ENCODE data around the gene SOX21. TPM values are rescaled to one million over a fixed set of nuclear protein-coding genes. Genes with fewer than 3 reads are reported as not detected.

SOX21 gene
- total RNA-seq, 1 experiment from 2014 or later, result not detected

DNA sequence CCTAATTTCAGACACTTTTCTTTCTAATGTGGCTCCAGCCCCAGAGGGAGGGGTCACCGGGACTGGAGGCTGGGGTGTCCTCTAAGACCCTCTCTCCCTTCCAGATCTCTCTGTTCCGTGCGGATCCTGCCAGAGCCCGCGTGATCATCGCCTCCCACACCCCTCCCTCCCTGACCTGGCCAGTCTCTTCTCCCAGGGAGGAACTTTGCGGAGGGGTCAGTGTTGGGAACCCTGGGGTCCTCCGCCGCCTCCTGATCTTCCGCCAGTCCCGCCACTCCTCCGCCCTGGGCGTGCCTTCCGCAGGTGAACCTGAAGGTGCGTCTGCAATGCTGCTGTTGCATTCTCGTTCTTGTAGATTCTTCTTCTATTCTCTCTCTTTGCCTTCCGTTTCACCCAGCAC lies 9.1 kb downstream of the SOX21 start:
- Histone ChIP-seq H3K4me1 (ENCODE audit: control insufficient read depth in 1 of 2, insufficient read depth in 2 of 2, low read length in 2 of 2) (no peaks in the 10 kb centered on the region), H3K9me2 (ENCODE audit: insufficient read depth) (no peaks in the 10 kb centered on the region), H3K9ac (ENCODE audit: low read length) (no peak overlapping the region), H3K79me2 (ENCODE audit: insufficient read depth, low read length) (no peaks in the 10 kb centered on the region), H3K27ac (ENCODE audit: low read depth, low read length) (no peak overlapping the region), H2AFZ (ENCODE audit: low read depth, low read length, poor library complexity, severe bottlenecking) (no peak overlapping the region), H3K4me3 (replicated peaks in 1 of 2; ENCODE audit: low read depth in 1 of 2, low read length in 2 of 2) (no peak overlapping the region), H3K27me3 (ENCODE audit: insufficient read depth, low read length) (peaks cover 26% of the 10 kb centered on the region; the same call in 1 of the 2 replicates), H3K36me3 (ENCODE audit: control insufficient read depth in 1 of 2, insufficient read depth in 2 of 2, low read length in 2 of 2) (no peaks in the 10 kb centered on the region), H4K20me1 (ENCODE audit: insufficient read depth) (no peaks in the 10 kb centered on the region), H3K4me2 (ENCODE audit: low read length) (no peak overlapping the region), H3K9me3 (ENCODE audit: control insufficient read depth in 1 of 2, insufficient read depth in 1 of 2, low read depth in 1 of 2, low read length in 2 of 2) (no peaks in the 10 kb centered on the region)
- intact Hi-C loops (cut with micrococcal nuclease), result no loop called here
- DNase-seq (ENCODE audit: low read depth, low spot score) (no peak), ATAC-seq (no peak)
- ChIA-PET POLR2A (no interaction called here), RAD21 (ENCODE audit: low non-redundant PET in 1 of 2, low total read pairs in 2 of 2, uncharacterized antibody in 2 of 2, unreplicated experiment in 2 of 2) (interaction anchor here in 1 of 2 experiments (0.6 kb wide), 1 partner anchor 570 kb away, joined by 3 read pairs; no protein-coding TSS in a partner anchor), CTCF (no interaction called here)
- no TSS peak for BruUV-seq (replicated peaks)
- TF ChIP-seq EGR1 (IDR thresholded peaks at IDR 0.05; ENCODE audit: low read depth) (no peak), CEBPB (IDR thresholded peaks at IDR 0.05; ENCODE audit: low read depth) (no peak), SP1 (IDR thresholded peaks at IDR 0.05; ENCODE audit: low read depth) (no peak), SRF (IDR thresholded peaks at IDR 0.05; ENCODE audit: low read depth) (no peak), ZNF274 (IDR thresholded peaks at IDR 0.05; ENCODE audit: low read depth, low read length) (no peak), JUND (IDR thresholded peaks at IDR 0.05) (no peak), FOSL1 (IDR thresholded peaks at IDR 0.05; ENCODE audit: low read depth) (no peak), POLR2AphosphoS5 (IDR thresholded peaks at IDR 0.05; ENCODE audit: low read depth, low read length) (no peak), ZFX (IDR thresholded peaks at IDR 0.05) (no peak), TCF7L2 (IDR thresholded peaks at IDR 0.05; ENCODE audit: borderline replicate concordance, extremely low read depth, insufficient read depth, insufficient read length) (no peak), EZH2phosphoT487 (IDR thresholded peaks at IDR 0.05; ENCODE audit: borderline replicate concordance) (no peak)
- TF ChIP-seq, protein P1, sequence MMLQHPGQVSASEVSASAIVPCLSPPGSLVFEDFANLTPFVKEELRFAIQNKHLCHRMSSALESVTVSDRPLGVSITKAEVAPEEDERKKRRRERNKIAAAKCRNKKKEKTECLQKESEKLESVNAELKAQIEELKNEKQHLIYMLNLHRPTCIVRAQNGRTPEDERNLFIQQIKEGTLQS (IDR thresholded peaks at IDR 0.05), result no peak
- TF ChIP-seq, protein P2, sequence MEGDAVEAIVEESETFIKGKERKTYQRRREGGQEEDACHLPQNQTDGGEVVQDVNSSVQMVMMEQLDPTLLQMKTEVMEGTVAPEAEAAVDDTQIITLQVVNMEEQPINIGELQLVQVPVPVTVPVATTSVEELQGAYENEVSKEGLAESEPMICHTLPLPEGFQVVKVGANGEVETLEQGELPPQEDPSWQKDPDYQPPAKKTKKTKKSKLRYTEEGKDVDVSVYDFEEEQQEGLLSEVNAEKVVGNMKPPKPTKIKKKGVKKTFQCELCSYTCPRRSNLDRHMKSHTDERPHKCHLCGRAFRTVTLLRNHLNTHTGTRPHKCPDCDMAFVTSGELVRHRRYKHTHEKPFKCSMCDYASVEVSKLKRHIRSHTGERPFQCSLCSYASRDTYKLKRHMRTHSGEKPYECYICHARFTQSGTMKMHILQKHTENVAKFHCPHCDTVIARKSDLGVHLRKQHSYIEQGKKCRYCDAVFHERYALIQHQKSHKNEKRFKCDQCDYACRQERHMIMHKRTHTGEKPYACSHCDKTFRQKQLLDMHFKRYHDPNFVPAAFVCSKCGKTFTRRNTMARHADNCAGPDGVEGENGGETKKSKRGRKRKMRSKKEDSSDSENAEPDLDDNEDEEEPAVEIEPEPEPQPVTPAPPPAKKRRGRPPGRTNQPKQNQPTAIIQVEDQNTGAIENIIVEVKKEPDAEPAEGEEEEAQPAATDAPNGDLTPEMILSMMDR (IDR thresholded peaks at IDR 0.05 in 2 of 3, conservative IDR thresholded peaks at IDR 0.05 in 1 of 3; ENCODE audit: borderline replicate concordance in 1 of 3, insufficient read depth in 1 of 3, low read depth in 2 of 3, low read length in 2 of 3), result no peak
- TF ChIP-seq, protein P3, sequence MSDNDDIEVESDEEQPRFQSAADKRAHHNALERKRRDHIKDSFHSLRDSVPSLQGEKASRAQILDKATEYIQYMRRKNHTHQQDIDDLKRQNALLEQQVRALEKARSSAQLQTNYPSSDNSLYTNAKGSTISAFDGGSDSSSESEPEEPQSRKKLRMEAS (IDR thresholded peaks at IDR 0.05), result no peak

All from HCT116 (cell line).